Measurements from ENCODE around the gene TAGLN.

The TAGLN gene

DNA sequence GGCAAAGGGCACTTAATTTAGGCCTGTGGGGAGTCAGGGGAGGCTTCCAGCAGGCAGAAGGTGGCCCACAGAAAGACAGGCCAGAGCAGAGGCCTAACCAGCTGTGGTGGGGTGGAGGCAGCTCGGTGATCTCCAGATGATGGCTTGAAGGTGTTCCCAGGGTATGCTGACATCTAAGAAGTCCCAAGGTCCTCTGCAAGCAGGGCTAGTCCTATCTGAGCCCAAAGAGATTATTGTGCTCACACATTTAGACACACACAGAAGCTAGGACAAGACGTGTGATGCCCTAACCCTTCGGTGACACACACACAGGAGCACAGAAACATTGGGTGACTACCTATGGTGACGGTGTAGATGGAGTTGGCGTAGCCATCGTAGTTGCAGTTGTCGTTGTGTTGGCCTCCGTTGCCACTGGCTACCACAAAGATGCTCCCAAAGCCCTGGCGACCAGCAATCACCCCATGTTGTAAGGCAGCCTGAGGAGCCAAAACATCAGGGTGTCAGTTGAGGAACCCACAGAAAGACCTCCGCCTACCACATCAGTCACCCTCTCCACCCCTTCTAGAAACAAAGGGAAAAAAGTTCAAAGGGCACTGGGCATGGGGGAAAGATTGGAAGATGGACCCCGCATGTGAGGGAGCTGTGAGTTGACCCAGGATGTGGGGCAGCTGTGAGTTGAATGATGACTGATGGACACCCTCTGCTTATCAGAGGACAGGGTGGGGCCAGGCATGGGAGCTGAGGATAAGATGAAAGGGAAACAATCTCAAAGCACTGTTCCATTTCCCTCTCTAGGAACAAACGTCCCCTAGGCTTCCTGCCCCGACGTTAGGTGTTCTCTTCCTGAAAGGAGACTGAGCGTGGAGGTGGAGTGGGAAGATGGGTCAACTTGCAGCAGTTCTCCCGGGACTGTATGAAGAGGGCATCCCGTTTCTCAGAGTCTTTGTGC, 24.8 kb downstream of the TAGLN start:
- no peaks in the 10 kb centered on the region for H3K27me3 Mint-ChIP-seq
- no peaks in the 10 kb centered on the region for H3K9me3 Mint-ChIP-seq
- H3K4me3 Mint-ChIP-seq = no peak overlapping the region
- peak overlapping the region; percentile 22 for H3K27ac Mint-ChIP-seq
- H3K4me1 Mint-ChIP-seq (ENCODE audit: low read depth) = peaks cover 21% of the 10 kb centered on the region
- DNase-seq = no peak
- H3K36me3 Mint-ChIP-seq (ENCODE audit: low read depth) = peaks cover 99% of the 10 kb centered on the region

DNA sequence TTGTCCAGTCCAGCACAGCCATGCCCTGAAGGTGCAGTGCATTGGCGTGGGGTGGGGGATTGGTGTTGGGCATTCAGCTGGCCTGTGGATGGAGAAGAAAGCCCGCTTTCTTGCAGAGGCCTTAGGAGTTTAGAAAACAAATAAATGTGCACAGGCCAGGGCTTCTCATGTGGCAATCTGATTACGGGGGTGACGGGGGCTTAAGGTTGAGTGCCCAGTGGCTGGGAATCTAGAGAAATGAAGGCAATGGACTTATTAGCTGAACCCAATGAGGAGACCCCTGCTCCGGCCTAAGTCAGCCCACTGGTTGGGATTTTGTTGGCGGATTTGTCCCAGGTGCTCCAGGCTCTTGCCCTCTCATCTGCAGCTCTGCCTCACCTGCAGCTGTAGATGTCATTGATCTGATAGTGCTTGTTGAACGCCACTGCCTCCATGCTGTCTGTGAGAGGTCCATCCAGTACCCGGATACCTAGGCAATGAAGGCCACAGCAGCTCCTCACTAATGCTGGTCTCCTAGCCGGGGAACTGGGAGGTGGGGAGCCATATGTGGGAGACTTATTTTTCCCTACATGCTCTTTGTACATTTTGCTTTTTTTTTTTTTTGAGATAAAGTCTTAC, 26.5 kb downstream of the TAGLN start:
- Mint-ChIP-seq H3K27me3 (no peaks in the 10 kb centered on the region), H3K27ac (no peak overlapping the region), H3K36me3 (ENCODE audit: low read depth) (peaks cover 100% of the 10 kb centered on the region), H3K9me3 (no peaks in the 10 kb centered on the region), H3K4me1 (ENCODE audit: low read depth) (peaks cover 36% of the 10 kb centered on the region), H3K4me3 (no peak overlapping the region)
- DNase-seq = no peak

DNA sequence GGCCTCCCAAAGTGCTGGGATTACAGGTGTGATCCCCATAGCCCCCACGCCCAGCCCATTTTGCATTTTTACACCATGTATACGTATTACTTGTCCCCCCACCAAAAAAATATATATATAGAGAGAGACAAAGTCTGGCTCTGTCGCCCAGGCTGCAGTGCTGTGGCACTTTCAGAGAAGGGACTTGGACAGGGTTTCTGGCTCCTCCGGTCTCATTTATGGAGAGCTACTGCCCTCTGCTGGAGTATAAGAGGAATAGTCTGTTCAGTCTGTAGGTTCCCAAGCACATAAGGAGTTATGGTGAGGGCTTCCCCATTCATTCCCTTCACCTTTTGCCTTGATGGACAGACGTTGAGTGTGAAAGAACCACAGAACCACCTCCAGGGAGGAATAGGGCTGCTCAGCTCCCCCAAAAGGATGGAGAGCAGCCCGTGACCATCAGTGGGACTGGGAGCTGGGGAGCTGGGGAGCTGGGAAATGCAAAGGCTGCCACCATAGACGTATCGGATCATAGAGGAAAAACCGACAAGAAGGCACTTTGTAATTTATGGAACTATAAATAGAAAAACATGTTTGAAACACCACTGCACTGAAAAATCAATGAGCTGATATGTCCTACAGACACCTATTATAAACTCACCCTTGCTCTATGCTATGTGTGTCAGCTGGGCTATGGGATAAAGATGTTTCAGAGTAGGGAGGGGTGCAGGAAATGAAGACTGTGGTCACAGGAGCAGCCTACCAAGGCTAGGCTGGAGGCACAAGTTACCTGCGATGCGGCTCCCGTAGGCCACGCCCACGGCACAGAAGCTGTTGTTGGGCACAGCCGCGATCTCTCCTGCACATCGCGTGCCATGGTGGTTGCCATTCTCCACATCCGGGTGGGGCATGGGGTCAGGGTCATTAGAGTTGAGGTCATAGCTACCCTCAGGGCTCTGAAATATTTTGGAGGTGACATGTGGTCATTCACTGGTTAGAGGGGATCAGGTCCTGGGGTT, 27.5 kb downstream of the TAGLN start:
- peak overlapping the region; percentile 81 for H3K27ac Mint-ChIP-seq
- no peak overlapping the region for H3K4me3 Mint-ChIP-seq
- DNase-seq = no peak
- no peaks in the 10 kb centered on the region for H3K27me3 Mint-ChIP-seq
- H3K36me3 Mint-ChIP-seq (ENCODE audit: low read depth) = peaks cover 100% of the 10 kb centered on the region
- no peaks in the 10 kb centered on the region for H3K9me3 Mint-ChIP-seq
- peaks cover 37% of the 10 kb centered on the region for H3K4me1 Mint-ChIP-seq (ENCODE audit: low read depth)

DNA sequence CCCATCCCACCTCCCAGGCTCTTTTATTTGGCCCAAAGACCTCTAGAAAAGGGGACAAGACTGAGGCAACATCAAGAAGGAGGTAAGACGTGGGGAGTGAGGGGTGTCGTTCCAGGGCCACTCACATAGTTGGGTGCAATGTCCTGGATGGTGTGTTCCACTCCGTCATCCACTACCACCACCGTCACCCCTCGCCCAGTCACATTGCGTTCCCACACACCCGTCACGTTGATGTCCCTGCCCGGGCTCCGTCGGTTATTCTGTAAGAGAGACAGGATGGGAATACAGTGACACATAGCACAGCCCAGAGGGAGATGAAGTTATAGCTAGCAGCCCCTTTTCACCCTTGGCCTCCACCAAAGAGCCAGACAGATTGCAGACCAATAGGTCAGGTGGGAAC, 28.9 kb downstream of the TAGLN start:
- peaks cover 91% of the 10 kb centered on the region for H3K36me3 Mint-ChIP-seq (ENCODE audit: low read depth)

DNA sequence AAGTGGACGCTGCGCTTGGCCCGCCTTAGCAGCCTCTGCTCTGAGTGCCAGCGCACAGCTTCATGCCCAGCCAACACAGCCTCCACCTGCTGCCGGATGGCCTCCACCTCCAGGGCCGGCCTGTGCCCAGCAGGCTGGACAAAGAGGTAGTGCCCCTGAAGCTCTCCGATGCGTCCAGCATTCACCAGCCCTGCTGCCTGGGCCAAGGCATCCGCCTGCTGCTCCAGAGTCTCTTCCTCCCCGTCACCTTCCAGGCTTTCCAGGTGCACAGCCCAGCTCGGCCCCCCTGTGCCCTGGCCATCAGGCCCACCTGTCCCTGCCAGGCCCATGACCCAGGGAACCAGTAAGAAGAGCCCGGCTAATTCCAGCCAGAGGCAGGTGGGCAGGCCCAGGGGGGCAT, 30.2 kb downstream of the TAGLN start:
- Mint-ChIP-seq H3K4me3 (peak overlapping the region; percentile 93), H3K27ac (peak overlapping the region; percentile 99), H3K9me3 (no peaks in the 10 kb centered on the region), H3K36me3 (ENCODE audit: low read depth) (peaks cover 80% of the 10 kb centered on the region), H3K27me3 (no peaks in the 10 kb centered on the region), H3K4me1 (ENCODE audit: low read depth) (peaks cover 52% of the 10 kb centered on the region)
- DNase-seq = no peak

More for the DNA sequence above, 28.9 kb downstream of the TAGLN start:
- Mint-ChIP-seq H3K27me3 (no peaks in the 10 kb centered on the region), H3K27ac (peak overlapping the region; percentile 77), H3K4me3 (no peak overlapping the region), H3K9me3 (no peaks in the 10 kb centered on the region), H3K4me1 (ENCODE audit: low read depth) (peaks cover 39% of the 10 kb centered on the region)
- DNase-seq = no peak

DNA sequence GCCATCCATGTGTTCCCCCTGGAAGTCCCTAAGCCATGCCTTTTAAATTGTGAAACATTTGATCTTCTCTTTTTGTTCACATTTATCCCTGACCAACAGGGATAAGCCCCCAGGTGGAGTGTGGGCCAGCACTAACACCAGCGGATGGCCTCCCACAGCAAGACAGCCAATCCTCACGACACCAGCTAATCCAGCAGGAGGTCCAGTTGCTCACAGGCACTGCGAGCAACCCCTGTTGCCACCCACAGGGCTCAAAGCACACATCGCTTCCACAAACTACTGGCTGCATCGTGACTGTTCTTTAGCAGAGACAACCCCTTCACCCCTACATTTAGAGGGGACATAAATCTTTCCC, 30.7 kb downstream of the TAGLN start:
- Mint-ChIP-seq H3K27me3 (no peaks in the 10 kb centered on the region), H3K27ac (peak overlapping the region; percentile 99), H3K36me3 (ENCODE audit: low read depth) (peaks cover 75% of the 10 kb centered on the region), H3K4me3 (peak overlapping the region; percentile 93), H3K4me1 (ENCODE audit: low read depth) (peaks cover 53% of the 10 kb centered on the region), H3K9me3 (no peaks in the 10 kb centered on the region)
- no peak for DNase-seq

DNA sequence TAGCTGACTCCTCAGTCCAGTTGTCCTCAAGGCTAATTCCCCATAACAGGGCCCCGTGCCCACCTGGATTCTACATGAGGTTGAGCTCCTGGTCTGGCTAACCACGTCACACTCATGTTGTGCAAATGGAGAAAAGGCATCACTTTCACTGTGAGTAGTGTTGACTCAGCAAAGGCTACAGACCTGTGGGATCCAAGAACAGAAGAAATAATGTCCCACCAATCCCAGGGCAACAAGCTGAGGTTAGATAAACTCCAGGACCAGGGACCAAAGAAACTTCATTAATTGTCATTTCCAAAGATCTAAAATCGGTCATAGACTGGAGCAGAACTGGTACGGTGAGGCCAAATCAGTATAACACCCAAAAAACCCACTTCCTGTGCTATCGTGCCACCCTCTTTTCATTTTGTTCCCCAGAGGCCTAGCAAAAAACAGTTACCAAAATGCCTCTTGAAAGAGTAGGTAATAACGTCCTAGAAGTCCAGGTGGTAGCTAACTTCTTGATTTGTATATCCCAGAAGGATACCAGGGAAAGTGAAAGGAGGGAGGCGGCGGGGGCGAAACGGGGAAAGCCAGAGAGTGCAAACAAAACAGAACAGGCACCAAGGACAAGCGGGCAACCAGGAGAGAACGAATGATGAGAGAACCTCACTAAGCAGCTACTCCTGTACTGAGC, 31.3 kb downstream of the TAGLN start:
- Mint-ChIP-seq H3K27ac (peak overlapping the region; percentile 99), H3K27me3 (no peaks in the 10 kb centered on the region), H3K4me3 (peak overlapping the region; percentile 93), H3K9me3 (no peaks in the 10 kb centered on the region), H3K4me1 (ENCODE audit: low read depth) (peaks cover 53% of the 10 kb centered on the region), H3K36me3 (ENCODE audit: low read depth) (peaks cover 70% of the 10 kb centered on the region)
- DNase-seq = peak; percentile 71

DNA sequence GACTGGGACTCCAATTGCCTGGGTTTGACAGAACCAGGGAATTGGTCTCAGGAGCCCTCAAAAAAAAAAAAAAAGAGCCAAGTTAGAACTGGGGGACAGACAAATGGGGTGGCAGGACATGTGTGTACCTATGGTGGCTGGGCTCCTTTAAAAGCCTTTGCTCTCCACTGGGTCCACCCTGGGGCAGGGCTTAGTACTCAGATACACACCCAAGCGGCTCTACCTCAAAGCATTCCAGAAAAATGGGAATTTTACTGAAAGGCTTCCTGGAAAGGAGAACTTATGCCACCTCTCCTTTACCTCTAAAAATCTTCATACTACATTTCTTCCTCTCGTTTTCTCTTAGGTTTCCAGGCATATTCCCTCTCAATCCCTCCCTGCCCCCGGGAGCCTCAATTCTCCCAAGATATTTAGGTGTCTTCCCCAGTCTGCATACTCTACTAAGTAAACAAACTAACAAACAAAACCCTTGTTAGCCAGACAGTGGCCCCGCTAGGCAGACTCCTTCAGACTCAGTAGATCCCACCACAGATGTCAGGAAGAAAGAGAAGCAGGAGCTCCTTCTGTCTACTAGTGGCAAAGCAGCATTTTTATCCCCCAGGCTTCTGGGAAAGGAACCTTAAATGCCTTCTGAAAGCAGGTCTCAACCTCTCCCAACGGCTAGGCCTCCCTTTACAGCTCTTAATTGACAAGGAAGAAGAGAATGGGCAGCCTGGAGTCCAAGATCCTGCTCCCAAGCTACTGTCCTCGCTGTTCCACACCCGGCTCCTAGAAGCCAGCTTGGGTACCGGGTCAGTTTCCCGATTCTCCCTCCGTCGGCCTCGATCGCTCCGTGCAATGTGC, 32.0 kb downstream of the TAGLN start:
- no peaks in the 10 kb centered on the region for H3K9me3 Mint-ChIP-seq
- H3K4me1 Mint-ChIP-seq (ENCODE audit: low read depth) = peaks cover 53% of the 10 kb centered on the region
- DNase-seq = no peak
- peak overlapping the region; percentile 93 for H3K4me3 Mint-ChIP-seq
- no peaks in the 10 kb centered on the region for H3K27me3 Mint-ChIP-seq
- peaks cover 62% of the 10 kb centered on the region for H3K36me3 Mint-ChIP-seq (ENCODE audit: low read depth)
- peak overlapping the region; percentile 99 for H3K27ac Mint-ChIP-seq

DNA sequence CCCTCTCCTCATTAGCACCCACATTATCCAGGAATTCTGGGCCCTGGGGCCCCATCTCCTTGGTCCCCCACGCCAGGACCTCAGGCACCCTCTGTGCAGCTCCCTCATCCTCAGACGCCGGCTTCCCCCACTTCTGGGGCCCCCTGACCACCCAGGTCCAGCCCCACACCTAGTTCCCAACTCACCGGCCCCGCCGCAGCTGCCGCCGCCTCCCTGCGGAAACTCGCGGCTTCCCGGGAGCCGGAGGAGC, 32.6 kb downstream of the TAGLN start, which contains the start of gene PCSK7:
PCSK7 (minus strand) TSS at position 232 of the 250 bp plus-strand sequence. CDS start 2,229 bp downstream, outside the sequence.
- peaks cover 61% of the 10 kb centered on the region for H3K36me3 Mint-ChIP-seq (ENCODE audit: low read depth)
- H3K4me3 Mint-ChIP-seq = peak within 1 kb of the TSS; percentile 93
- no peak for DNase-seq
- peaks cover 49% of the 10 kb centered on the region for H3K4me1 Mint-ChIP-seq (ENCODE audit: low read depth)
- no peaks in the 10 kb centered on the region for H3K9me3 Mint-ChIP-seq
- no peaks in the 10 kb centered on the region for H3K27me3 Mint-ChIP-seq
- peak within 1 kb of the TSS; percentile 99 for H3K27ac Mint-ChIP-seq

DNA sequence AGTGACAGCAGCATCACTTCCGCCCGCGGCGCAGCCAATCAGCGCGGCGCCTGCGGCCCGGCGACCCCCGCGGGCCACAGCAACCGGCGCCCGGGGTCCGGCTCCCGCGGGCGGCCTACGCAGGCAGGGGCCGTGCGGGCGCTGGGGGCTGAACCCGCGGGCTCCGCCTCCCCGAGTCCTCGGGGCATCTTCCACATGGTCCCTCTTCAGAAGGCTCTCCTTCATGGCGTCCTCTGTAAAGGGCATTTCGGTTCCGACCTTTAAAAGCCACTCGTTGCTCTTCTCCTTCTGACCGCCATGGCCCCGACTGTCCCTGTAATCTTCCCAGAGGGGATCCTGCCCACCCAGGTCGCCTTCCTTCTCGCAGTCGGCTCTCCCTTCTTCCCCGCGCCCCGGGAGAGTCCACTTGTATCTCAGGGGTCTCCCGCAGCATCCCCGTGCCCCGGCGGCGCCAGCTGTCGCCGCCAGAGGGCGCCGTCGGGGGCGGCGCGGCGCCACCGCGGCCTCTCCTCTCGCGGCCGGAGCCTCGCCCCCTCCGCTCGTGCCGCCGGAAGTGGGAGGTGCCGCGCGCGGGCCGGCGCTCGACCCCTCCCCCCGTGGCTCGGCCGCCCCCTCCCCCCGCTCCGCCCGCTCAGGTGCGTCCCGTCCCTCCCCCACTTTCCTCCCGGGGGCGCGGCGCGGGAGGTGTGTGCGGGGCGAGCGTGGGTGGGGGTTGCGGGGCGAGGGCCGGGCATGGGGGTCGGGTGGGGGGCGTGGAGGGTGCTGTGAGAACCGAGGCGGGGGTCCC, 33.1 kb downstream of the TAGLN start, which contains the start of gene RNF214:
RNF214 (plus strand) TSS at position 580 of the 787 bp plus-strand sequence. CDS start 1,602 bp downstream, outside the sequence.
- H3K27ac Mint-ChIP-seq = peak within 1 kb of the TSS; percentile 99
- H3K27me3 Mint-ChIP-seq = no peaks in the 10 kb centered on the region
- H3K9me3 Mint-ChIP-seq = no peaks in the 10 kb centered on the region
- peaks cover 57% of the 10 kb centered on the region for H3K36me3 Mint-ChIP-seq (ENCODE audit: low read depth)
- peak within 1 kb of the TSS; percentile 93 for H3K4me3 Mint-ChIP-seq
- H3K4me1 Mint-ChIP-seq (ENCODE audit: low read depth) = peaks cover 44% of the 10 kb centered on the region
- DNase-seq = peak; percentile 89

DNA sequence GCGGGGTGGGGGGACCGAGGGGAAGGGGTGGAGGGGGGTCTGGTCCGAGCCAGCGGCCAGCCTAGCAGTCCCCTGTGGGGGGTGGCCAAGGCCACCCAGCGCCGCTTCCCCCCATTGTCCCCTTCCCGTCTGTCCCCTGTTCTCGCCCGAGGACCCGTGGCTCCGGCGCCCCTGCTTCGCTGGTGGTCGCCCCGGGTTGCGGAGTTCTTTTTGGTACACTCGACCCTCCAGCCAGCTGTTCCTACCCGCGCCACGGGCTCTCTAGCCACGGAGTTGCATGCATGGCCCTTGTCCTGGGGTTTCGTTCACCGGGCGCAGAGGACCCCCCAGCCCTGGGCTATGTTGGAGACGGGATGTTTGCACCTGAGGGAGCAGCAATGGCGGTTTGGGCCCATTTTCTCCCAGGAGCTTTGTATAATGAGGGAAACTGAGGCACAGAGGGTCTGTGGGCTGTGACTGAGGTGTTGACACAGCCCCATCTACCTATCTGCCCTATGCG, 33.8 kb downstream of the TAGLN start:
- Mint-ChIP-seq H3K4me1 (ENCODE audit: low read depth) (peaks cover 41% of the 10 kb centered on the region), H3K9me3 (no peaks in the 10 kb centered on the region), H3K4me3 (peak overlapping the region; percentile 93), H3K27ac (peak overlapping the region; percentile 90), H3K36me3 (ENCODE audit: low read depth) (peaks cover 50% of the 10 kb centered on the region), H3K27me3 (no peaks in the 10 kb centered on the region)
- DNase-seq = no peak

DNA sequence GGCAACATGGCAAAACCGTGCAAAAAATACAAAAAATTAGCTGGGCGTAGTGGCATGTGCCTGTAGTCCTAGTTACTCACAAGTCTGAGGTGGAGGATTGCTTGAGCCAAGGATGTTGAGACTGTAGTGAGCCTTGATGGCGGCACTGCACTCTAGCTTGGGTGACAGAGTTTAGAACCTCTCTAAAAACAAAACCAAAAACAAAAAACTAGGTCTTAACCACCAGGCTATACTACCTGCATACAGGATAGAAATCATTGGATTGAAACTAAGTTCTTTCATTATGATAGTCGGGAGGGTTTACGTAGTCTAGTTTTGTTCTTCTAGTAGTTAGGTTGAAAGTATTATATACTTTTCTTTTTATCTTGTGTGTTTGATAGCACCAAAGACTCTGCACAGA, 39.1 kb downstream of the TAGLN start:
- Mint-ChIP-seq H3K4me3 (no peak overlapping the region), H3K4me1 (ENCODE audit: low read depth) (peaks cover 12% of the 10 kb centered on the region), H3K27ac (no peak overlapping the region), H3K27me3 (no peaks in the 10 kb centered on the region), H3K36me3 (ENCODE audit: low read depth) (peaks cover 50% of the 10 kb centered on the region), H3K9me3 (no peaks in the 10 kb centered on the region)
- DNase-seq = no peak

Measured in activated T-cell treated with anti-CD3 and anti-CD28 coated beads, Interleukin-2, amount 50 U/mL, for 24 hours (primary cell).